Panc1 (cell line): Measurements from ENCODE around the gene MDH1. TPM values are rescaled to one million over a fixed set of nuclear protein-coding genes. Genes with fewer than 3 reads are reported as not detected.

Experiments used
- ATAC-seq: fragments of 200-7000 bp; cut with Tn5 transposase; 2 replicates; pipeline ENCODE4 v1.9.1; 2020; ENCODE audit warnings: mild to moderate bottlenecking, moderate library complexity
- Bru-seq: library from RNA; stranded (reverse); fragments of 400-500 nt; gene quantifications from one replicate; lab custom pipeline; 2021; lab: Mats Ljungman, UMichigan
- BruChase-seq, 2 experiments: library from RNA; stranded (reverse); fragments of 400-500 nt; gene quantifications; one replicate each; lab custom pipeline; 2021; lab: Mats Ljungman, UMichigan
- BruUV-seq: library from RNA; stranded (reverse); fragments of 400-500 nt; replicated peaks from 2 replicates; lab custom pipeline; 2021; lab: Mats Ljungman, UMichigan
- CTCF ChIA-PET: fragments of 300-600 bp; sonication (Branson Sonifier 250); formaldehyde crosslinking; loops from one replicate; lab custom pipeline; 2022; ENCODE audit warnings: antibody characterized with exemption; lab: Charles Lee
- POLR2A ChIA-PET: fragments of 300-600 bp; sonication (Branson Sonifier 250); formaldehyde crosslinking; loops from one replicate; lab custom pipeline; 2022; ENCODE audit warnings: antibody characterized with exemption; lab: Charles Lee
- DNase-seq: peaks from one replicate; pipeline ENCODE4 v3.0.0-alpha.2; 2010; ENCODE audit warnings: low read depth, low spot score
- H3K27ac ChIP-seq: 2 replicates; pipeline ENCODE4 v1.5.1; 2011; ENCODE audit warnings: mild to moderate bottlenecking, low read length, inconsistent platforms
- H3K27me3 ChIP-seq: fragments of 200-500 bp; sonication (Bioruptor generic); 2 replicates; pipeline ENCODE4 v1.6.0; 2014; ENCODE audit warnings: low read length, inconsistent platforms; ENCODE audit not compliant: control insufficient read depth, insufficient read depth
- H3K36me3 ChIP-seq: fragments of 200-500 bp; sonication (Bioruptor generic); 2 replicates; pipeline ENCODE4 v1.5.1; 2014; ENCODE audit warnings: inconsistent platforms, mild to moderate bottlenecking, low read length, moderate library complexity; ENCODE audit not compliant: control insufficient read depth, insufficient read depth
- H3K4me1 ChIP-seq: 2 replicates; pipeline ENCODE4 v1.5.1; 2011; ENCODE audit warnings: inconsistent platforms, mild to moderate bottlenecking, low read length, moderate library complexity; ENCODE audit not compliant: control insufficient read depth, insufficient read depth
- H3K4me3 ChIP-seq, 2 experiments: 2 replicates each; pipeline ENCODE4 v1.5.1; 2011 to 2012; ENCODE audit warnings: low read depth in 2 of 2, low read length in 2 of 2, mild to moderate bottlenecking in 2 of 2, inconsistent platforms in 1 of 2, moderate library complexity in 1 of 2
- H3K9me3 ChIP-seq: fragments of 200-500 bp; sonication (Bioruptor generic); 2 replicates; pipeline ENCODE4 v1.5.1; 2014; ENCODE audit warnings: low read depth, mild to moderate bottlenecking, inconsistent platforms, low read length, moderate library complexity; ENCODE audit not compliant: control insufficient read depth, insufficient read depth
- POLR2AphosphoS5 ChIP-seq: IDR thresholded peaks from 2 replicates; pipeline ENCODE4 v1.6.1; 2012; ENCODE audit warnings: mild to moderate bottlenecking, low read depth, low read length, moderate library complexity
- SIN3A ChIP-seq: IDR thresholded peaks from 2 replicates; pipeline ENCODE4 v1.6.1; 2012; ENCODE audit warnings: low read depth, mild to moderate bottlenecking, low read length, moderate library complexity, borderline replicate concordance; ENCODE audit not compliant: insufficient read depth
- TCF7L2 ChIP-seq: IDR thresholded peaks from 2 replicates; pipeline ENCODE4 v1.6.1; 2011; ENCODE audit warnings: mild to moderate bottlenecking, low read depth, low read length, inconsistent platforms
- in situ Hi-C: cut with HindIII; loops from 2 replicates; pipeline ENCODE4 v1.10.0; 2016; ENCODE audit warnings: low sequenced_read_pairs, low pct_unique_long_range_greater_than_20kb
- intact Hi-C: fragments of 100-400 bp; cut with micrococcal nuclease; formaldehyde crosslinking; loops from one replicate; pipeline ENCODE4 v1.10.0; 2022; ENCODE audit not compliant: unreplicated experiment
- long read RNA-seq: library from polyadenylated mRNA; unstranded; transcript quantifications from one replicate; pipeline ENCODE4 v2.0.0, GENCODE V29; 2021; ENCODE audit not compliant: unreplicated experiment
- polyA plus RNA-seq: library from polyadenylated mRNA; unstranded; fragments of >200 nt; gene quantifications from one replicate; pipeline ENCODE4 v1.2.1, GENCODE V29; 2012; ENCODE audit warnings: missing spikeins; ENCODE audit not compliant: insufficient read length
- total RNA-seq: library from RNA; stranded (reverse); gene quantifications from one replicate; pipeline ENCODE4 v1.2.1, GENCODE V29; 2021; ENCODE audit not compliant: unreplicated experiment
- TF ChIP-seq, protein P1 (sequence below): fragments of 450-650 bp; IDR thresholded peaks from 2 replicates; pipeline ENCODE4 v1.5.1; 2017; ENCODE audit warnings: mild to moderate bottlenecking
- TF ChIP-seq, protein P2 (sequence below), 2 experiments: IDR thresholded peaks; 2 replicates each; pipeline ENCODE4 v1.6.1; 2011 to 2012; ENCODE audit warnings: low read depth in 2 of 2, control low read depth in 1 of 2, low read length in 1 of 2, mild to moderate bottlenecking in 1 of 2, moderate library complexity in 1 of 2; ENCODE audit not compliant: insufficient read depth in 1 of 2

Gene MDH1
- total RNA-seq (200 TPM), Bru-seq, nascent RNA (percentile 90 among the genes with signal in this experiment), BruChase-seq, experiment 1, labeled RNA remaining after a 2-hour chase (percentile 85 among the genes with signal in this experiment), BruChase-seq, experiment 2, labeled RNA remaining after a 6-hour chase (percentile 89 among the genes with signal in this experiment)
- polyA plus RNA-seq = 159 TPM
- long read RNA-seq, transcript MDH1-202 (6 exons, 808 nt) = minor isoform, 12 of 287 reads
- long read RNA-seq, transcript MDH1-201 (9 exons, 1,650 nt) = major isoform, 262 of 287 reads
- long read RNA-seq, partial matches to known transcripts = 4 of 287 reads
- long read RNA-seq, other reads (novel, unspliced or antisense) = 6 of 287 reads

DNA sequence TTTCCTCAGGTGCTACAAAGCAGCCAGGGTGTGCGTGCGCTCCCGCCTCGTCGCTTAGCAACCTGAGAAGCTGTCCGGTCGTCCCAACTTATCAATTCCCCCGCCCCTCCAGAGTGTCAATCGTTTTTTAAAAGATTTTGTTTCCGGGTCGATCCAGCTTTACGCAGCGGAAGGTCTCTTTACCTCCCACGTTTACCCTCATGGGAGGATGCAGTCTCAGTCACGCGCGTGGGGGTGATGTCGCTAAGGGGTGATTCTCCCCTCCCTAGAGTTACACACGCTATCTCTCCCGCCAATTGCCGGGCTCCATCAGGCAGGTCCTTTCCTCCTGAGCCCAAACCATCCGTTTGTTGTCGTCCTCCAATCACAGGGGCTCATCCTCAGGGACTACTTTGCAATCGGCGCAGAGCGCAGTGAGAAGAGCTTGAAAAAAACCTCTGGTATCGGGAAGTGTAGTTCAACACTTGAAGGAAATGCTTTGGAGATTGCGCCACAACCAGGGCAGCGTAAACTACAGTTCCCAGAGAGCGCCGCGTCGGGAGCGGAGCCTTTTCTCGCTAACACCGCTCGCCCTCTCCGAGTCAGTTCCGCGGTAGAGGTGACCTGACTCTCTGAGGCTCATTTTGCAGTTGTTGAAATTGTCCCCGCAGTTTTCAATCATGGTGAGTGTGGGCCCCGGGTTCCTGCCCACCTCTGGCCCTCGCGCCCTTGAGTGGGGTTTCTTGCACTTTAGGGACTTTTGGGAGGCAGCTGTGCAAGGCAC is at the start of gene MDH1, which contains the start of gene WDPCP:
Gene MDH1, plus strand, starts transcription at position 579 of the 763 bp plus-strand sequence. Its CDS starts 81 bp downstream, at position 660.
Gene WDPCP, minus strand, starts transcription at position 93 of the 763 bp plus-strand sequence. CDS start 206 bp downstream, outside the sequence.
- intact Hi-C loops = loop anchor here (5.0 kb wide), 1 partner anchor 851 kb away; no protein-coding TSS in a partner anchor
- TF ChIP-seq SIN3A (peak; percentile 57; the same call in 1 of the 2 replicates), POLR2AphosphoS5 (peak; percentile 89), TCF7L2 (peak; percentile 82)
- TF ChIP-seq, protein P1, sequence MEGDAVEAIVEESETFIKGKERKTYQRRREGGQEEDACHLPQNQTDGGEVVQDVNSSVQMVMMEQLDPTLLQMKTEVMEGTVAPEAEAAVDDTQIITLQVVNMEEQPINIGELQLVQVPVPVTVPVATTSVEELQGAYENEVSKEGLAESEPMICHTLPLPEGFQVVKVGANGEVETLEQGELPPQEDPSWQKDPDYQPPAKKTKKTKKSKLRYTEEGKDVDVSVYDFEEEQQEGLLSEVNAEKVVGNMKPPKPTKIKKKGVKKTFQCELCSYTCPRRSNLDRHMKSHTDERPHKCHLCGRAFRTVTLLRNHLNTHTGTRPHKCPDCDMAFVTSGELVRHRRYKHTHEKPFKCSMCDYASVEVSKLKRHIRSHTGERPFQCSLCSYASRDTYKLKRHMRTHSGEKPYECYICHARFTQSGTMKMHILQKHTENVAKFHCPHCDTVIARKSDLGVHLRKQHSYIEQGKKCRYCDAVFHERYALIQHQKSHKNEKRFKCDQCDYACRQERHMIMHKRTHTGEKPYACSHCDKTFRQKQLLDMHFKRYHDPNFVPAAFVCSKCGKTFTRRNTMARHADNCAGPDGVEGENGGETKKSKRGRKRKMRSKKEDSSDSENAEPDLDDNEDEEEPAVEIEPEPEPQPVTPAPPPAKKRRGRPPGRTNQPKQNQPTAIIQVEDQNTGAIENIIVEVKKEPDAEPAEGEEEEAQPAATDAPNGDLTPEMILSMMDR = no peak
- TF ChIP-seq, protein P2, sequence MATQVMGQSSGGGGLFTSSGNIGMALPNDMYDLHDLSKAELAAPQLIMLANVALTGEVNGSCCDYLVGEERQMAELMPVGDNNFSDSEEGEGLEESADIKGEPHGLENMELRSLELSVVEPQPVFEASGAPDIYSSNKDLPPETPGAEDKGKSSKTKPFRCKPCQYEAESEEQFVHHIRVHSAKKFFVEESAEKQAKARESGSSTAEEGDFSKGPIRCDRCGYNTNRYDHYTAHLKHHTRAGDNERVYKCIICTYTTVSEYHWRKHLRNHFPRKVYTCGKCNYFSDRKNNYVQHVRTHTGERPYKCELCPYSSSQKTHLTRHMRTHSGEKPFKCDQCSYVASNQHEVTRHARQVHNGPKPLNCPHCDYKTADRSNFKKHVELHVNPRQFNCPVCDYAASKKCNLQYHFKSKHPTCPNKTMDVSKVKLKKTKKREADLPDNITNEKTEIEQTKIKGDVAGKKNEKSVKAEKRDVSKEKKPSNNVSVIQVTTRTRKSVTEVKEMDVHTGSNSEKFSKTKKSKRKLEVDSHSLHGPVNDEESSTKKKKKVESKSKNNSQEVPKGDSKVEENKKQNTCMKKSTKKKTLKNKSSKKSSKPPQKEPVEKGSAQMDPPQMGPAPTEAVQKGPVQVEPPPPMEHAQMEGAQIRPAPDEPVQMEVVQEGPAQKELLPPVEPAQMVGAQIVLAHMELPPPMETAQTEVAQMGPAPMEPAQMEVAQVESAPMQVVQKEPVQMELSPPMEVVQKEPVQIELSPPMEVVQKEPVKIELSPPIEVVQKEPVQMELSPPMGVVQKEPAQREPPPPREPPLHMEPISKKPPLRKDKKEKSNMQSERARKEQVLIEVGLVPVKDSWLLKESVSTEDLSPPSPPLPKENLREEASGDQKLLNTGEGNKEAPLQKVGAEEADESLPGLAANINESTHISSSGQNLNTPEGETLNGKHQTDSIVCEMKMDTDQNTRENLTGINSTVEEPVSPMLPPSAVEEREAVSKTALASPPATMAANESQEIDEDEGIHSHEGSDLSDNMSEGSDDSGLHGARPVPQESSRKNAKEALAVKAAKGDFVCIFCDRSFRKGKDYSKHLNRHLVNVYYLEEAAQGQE (IDR thresholded peaks at IDR 0.05; ENCODE audit: insufficient read depth in 1 of 2, low read depth in 2 of 2, low read length in 1 of 2) = no peak; a peak in 1 of 4 replicates
- no peaks in the 10 kb centered on the region for H3K9me3 ChIP-seq
- peaks cover 30% of the 10 kb centered on the region for H3K4me1 ChIP-seq
- H3K36me3 ChIP-seq = peaks cover 10% of the 10 kb centered on the region
- CTCF ChIA-PET = interaction anchor here (1.4 kb wide), 1 partner anchor 11 kb away, joined by 3 read pairs; no protein-coding TSS in a partner anchor
- in situ Hi-C loops = no loop called here
- H3K27me3 ChIP-seq = no peaks in the 10 kb centered on the region
- H3K27ac ChIP-seq = peak within 1 kb of the TSS; percentile 96
- DNase-seq = peak; percentile 98
- POLR2A ChIA-PET = interaction anchor here (0.5 to 0.6 kb wide), 2 partner anchors 15 to 608 kb away, joined by 3 to 5 read pairs; no protein-coding TSS in a partner anchor
- no TSS peak for BruUV-seq
- H3K4me3 ChIP-seq = peak within 1 kb of the TSS; percentile 96 to 99
- peak; percentile 97 for ATAC-seq

DNA sequence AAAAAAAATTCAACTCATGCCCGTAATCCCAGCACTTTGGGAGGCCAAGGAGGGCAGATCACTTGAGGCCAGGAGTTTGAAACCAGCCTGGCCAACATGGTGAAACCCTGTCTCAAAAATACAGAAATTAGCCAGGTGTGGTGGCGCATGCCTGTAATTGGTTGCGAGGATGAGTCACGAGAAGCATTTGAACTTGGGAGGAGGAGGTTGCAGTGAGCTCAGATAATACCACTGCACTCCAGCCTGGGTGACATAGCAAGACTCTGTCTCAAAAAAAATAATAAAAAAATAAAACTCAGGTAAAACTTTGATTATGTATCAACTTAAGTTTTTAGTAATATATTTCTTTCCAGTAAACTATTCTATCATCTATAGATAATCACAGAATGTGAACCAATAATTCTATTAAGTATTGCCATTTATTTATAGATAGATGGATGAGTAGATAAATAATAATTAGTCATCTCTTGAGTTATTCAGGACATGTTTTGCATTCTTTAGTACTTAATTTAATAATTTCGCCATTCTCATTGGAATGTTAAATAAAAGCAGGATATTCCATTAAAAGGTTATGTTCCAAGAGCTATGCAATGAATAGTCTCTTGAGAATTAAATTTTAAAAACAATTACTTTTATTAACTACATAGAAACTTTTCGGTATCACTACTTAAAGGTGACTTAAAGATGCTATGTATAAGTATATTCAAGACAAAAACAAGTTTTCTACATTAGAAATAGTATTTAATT is 49.2 kb upstream of the MDH1 start:
- TF ChIP-seq SIN3A (no peak), POLR2AphosphoS5 (no peak), TCF7L2 (no peak)
- TF ChIP-seq, protein P1 = no peak
- TF ChIP-seq, protein P2 (IDR thresholded peaks at IDR 0.05; ENCODE audit: insufficient read depth in 1 of 2, low read depth in 2 of 2, low read length in 1 of 2) = no peak
- POLR2A ChIA-PET = no interaction called here
- Histone ChIP-seq H3K27me3 (no peaks in the 10 kb centered on the region), H3K4me1 (no peaks in the 10 kb centered on the region), H3K27ac (no peak overlapping the region), H3K4me3 (no peak overlapping the region), H3K36me3 (no peaks in the 10 kb centered on the region), H3K9me3 (no peaks in the 10 kb centered on the region)
- ATAC-seq = no peak
- CTCF ChIA-PET = no interaction called here
- no TSS peak for BruUV-seq
- DNase-seq = no peak
- intact Hi-C loops (no loop called here), in situ Hi-C loops (no loop called here)
